GM19328 (cell line): ENCODE results near the gene SCARB1.

ENCODE experiments used
- ATAC-seq: cut with Tn5 transposase; IDR thresholded peaks from one replicate; pipeline ENCODE4 v1.9.1; 2021; ENCODE audit warnings: mild to moderate bottlenecking, moderate library complexity; ENCODE audit not compliant: unreplicated experiment

Gene SCARB1

DNA sequence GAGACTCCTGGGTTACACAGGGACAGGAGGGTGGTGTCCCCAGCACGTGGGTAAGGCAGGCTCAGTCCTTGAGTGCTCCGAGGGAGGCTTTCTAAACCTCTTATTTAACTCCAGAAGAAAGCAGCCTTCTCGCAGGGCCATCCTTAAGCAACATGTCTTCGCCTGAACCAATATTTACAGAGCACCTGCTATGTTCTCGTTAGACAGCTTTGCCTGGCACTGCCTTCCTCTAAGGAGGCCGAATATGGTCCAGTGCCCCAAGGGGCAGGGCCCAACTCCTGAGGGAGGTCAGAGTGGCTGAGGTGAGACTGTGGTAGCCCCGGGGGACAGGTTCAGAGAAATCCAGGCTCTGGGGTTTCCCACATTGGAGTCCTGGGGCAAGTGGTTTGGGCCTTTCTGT, 2.1 kb upstream of the SCARB1 start:
- no peak for ATAC-seq

DNA sequence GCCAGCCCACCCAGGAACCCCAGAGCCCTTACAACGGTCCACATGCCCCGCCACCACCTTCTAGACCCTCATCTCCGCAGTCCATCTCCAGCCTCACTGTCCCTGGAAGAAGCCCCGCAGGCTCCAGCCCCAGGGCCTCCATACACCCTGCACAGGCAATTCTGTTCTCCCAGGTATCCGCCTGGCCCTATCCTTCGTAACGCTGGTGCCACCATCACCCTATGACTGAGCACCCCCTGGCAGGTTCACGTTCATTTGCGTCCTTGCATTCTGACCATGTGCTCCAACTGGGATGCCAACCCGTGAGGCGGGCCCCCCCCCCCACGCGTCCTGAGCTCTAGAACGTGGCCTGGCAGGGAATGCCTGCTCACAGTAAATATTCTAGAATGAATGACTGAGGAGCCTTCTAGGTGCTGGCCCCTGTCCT, 675 bp upstream of the SCARB1 start:
- ATAC-seq, result no peak

DNA sequence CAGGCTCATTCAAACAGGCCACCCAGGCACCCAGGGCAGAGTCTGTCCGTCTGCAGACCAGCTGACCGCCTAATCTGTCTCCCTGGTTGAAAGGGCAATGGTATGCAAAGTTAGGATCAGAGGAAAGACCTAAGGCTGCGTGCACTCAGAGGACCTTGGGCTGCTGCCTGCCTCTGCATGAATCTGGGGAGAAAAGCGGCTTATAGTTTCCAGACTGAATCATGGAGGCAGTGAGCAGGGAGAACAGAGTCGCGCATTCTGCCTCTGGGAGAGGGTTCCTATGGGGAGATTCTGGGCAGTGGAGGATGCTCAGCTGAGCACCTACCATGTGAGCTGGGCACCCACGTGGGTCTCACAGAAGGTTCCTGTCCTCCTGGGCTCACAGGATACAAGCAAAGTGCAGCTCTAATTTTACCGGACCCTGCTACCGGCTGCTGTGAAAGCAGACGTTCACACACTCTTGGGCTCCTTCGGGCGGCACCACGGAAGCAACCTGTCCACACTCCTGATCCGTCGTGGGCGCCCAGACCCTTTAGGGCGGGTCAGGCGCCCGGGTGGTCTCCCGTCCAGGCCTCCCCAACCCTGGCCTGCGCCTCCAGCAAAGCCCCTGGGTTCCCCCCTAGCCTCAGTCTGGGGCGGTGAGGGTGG, 772 bp downstream of the SCARB1 start:
- ATAC-seq, result peak; percentile 28

DNA sequence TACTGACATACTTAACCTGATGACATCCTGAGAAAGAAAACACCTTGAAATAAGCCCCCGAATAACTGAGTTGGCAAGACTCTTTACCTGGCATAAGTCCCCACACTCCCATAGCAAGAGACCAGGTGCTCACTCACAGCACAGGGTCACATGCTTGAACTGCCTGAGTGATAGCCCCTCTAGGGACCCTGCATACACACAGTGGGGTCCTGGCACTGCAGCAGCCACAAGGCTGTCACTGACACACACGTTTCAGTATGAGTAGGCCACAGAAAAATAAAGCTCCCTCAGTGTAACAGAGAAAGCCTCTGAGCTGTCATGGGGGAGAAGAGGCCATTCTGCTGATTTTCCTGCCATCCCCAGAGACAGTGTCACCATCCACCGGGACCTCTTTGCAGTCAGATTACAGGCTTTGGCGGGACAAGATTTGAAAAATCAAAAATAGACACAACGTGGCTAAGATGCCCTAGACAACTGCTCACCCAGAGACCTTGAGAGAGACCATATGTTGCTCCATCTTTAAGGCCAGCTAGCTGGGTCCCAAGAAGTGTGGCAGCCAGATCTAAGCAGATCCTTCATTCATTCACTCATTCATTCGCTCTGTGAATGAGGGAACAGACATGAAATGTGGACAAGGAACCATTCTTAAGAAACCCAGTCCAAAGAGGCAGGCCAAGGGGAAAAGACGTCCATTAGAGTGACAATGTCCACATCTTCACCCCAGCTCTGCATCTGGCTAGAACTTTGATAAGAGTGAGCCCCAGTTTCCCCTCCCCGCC, 1.6 kb downstream of the SCARB1 start:
- ATAC-seq, result no peak

DNA sequence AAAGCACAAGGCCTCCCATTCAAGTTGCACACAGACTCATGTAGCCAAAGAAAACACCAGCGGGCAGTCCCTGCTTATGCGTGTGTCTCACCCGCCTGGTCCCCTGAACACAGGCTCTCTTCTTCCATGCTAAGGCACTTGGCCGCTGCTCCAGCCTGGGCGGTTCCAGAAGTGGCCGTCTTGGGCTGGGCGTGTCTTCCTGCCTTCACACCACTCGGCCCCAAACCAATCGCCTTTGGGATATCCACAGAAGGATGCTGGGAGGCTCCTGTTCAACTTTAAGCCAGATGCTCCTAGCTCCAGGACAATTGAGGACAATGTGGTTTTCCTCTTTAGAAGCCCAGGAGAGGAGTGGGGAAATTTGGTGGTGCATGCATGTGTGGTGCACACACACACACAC, 2.2 kb downstream of the SCARB1 start:
- ATAC-seq, result no peak

DNA sequence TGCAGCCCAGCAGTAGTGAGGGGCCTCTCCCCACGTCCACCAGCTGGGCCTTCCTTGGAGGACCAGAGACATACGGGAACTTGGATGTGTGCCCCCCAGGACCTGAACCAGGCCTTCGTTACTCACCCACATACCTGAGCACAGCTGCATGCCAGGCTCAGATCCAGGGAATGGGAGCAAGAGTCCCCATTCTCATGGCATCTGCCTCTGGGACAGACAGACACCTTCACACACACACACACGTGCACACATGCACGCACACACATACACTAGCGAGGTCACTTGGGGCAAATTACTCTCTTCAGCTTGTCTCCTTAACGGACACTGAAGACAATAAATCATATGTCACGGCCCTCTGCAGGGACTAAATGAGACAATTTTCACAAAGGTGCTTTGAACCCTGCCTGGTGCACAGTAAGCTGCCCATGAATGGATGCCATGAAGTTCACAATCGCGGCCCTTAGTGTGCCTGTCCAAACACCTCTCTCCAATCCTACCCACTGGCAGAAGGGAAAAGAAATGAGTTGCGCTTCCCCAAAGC, 5.7 kb downstream of the SCARB1 start:
- no peak for ATAC-seq

DNA sequence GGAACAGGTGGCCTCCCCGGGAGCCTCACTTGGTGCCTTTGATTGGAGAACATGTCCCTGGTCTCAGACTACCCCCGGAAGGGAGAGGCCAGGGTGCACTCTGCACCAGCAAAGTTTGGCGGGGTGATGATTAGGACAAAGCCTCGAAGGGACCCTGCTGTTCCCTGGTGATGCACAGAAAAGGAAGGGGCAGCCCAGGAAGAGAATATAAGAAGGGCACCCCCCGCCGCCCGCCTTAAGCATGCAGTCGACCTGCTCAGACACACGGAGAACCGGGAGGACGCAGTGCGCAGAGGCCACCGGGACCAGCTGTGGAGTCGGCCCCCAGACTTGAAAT, 6.9 kb downstream of the SCARB1 start:
- no peak for ATAC-seq

DNA sequence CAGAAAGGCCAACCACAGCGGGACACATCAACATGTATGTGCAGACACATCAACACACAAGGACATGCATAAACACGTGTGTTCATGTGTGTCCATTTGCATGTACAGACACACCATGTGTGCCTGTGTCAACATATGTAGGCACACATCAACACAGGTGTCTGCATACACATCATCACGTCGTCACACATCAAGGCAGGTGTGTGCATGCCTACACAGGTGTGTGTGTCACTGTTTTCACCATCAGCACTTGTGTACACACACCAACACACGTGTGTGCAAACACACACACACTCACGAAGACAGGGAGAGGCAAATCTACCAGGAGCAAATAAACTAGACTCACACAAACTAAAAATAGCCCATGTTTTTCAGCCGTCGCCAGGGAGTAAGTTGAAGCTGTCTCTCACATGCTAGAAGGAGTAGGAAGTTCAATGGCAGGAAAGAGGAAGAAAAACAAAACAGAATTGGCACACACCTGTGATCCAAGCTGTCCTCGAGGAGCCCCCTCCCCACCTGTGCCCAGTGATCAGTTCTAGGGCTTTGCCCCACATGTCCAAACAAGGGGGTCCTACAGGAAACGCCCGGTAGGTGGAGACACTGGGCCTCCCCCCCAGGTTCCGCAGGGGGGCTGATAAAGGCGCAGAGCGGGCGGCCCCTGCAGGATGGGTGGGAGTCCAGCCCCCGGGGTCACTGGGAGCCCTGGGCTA, 7.4 kb downstream of the SCARB1 start:
- ATAC-seq, result no peak

DNA sequence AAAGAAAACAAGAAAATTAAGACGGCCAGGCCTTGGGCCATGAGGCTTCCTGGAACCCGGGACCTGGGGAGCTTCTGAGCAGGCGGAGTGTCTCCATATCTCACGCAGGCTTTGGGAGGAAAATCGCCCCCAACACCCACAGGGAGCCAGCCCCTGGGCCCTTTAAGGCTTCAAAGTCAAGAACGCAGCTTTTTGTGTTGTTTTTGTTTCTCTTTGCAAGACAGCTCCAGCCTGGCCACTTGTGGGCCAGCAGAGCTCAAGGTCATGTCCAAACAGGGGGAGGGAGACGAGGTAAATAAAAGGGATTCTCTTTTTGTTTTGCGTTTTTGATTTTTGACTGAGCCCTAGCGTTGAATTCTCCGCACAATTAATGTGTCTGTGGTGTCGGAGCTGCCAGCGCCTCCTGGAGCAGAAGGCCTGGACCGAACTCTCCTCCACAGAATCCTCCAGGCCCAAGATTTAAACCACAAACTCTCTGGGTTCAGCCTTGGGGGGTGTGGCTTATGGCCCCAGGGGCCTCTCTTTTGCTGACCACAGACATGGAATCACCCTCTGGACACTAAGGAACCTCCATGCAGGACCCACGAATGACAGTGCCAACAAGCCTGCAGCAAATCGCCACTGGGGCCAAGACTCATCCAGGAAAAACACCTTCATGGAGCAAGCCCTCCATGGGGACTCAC, 8.2 kb downstream of the SCARB1 start:
- ATAC-seq, result no peak

DNA sequence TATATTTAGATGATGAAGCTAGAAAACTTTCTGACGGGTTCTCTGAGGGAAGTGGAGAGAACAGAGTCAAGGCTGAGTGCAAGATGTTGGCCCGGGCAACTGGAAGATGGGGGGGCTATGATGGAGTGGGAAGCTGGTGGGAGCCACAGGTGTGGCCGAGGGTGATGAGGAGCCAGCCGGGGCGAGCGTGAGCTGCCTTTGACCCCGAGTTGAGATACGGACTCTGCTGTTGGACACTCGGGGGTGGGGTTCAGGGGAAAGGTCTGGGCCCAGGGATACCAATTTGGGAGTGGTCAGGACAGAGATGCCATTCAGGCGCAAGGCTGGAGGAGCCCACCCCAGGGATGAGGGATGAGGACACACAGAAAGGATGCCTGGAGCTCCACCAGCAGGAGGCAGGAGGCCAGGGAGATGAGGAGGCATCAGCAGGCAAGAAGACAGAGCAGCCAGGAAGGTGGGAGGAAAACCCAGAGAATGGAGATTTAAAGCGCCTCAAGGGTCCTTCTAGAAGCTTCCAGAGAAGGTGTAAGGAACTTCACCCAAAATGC, 9.0 kb downstream of the SCARB1 start:
- ATAC-seq, result no peak

DNA sequence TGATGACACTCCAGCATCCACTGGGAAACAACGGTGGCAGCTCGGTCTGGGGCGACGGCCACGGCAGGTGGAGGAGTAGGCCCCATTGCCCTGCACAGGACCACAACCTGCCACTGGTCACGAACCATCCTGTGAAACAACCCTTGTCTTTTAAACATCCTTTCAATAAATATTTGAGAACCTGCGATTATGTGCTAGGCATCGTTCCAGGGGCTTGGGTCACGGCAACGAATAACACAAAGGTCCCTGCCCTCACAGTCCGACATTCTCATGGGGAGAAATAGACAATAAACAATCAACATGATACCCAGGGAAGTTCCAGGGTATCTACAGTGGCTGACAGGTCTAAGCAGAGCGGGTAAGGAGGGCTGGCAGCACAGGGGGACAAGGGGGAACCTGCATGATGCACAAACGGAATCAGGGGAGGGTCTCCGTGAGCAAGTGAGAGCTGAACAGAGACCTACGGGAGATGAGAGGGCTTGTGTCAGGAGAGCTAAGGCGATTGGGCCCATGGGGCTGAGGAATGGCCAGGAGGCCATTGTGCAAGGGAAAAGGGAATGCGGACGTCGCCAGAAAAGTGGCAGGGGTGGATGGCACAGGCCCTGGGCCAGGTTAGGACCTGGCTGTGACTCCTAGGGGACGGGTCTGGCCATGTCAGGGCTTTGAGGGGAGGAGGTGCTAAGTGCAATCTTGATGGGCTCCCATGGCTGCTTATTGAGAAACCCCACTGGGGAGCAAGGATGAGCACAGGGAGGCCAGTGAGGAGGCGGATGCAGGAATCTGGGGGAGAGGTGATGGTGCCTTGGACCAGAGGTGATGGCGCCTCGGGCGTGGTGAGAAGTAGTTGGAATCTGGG, 9.7 kb downstream of the SCARB1 start:
- ATAC-seq, result no peak

DNA sequence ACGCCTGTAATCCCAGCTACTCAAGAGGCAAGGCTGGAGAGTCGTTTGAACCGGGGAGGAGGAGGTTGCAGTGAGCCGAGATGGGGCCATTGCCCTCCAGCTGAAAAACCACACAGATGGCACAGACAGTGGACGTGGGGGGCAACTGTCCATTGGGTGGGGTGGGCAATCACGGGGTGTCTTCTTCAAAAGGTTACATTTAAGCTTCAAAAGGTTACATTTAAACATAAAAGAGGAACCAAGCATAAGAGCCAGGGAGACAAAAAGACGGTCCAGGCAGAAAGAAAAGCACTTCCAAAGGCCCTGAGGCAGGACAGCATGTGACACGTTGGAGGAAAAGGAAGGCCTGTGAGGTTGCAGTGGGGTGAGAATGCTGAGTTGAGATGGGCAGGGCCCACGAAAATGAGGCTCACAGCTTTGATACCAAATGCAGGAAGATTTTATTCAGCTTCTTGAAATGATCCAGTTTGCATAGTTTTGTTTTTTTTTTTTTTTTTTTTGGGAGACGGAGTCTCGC, 10.7 kb downstream of the SCARB1 start:
- no peak for ATAC-seq

DNA sequence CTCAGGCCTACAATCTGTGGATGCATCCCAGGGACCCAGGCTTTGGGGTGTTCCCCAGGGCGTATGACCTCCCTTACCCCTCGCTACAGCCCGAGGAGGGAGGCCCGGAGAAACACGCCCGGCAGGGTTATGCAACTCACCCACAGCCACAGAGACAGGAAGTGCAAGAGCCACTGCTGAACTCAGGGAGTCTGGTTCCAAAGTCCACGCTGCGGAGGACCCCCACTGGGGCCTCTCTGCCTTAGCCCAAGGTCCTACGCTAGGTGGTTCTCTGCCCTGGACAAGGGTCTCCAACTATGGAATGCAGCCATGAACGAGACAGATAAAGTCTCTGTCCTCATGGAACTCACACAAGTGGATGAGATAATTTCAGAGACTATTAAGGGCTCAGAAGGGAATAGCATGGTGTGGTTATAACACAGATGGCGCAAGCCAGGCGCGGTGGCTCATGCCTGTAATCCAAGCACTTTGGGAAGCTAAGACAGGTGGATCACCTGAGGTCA, 11.3 kb downstream of the SCARB1 start:
- no peak for ATAC-seq

DNA sequence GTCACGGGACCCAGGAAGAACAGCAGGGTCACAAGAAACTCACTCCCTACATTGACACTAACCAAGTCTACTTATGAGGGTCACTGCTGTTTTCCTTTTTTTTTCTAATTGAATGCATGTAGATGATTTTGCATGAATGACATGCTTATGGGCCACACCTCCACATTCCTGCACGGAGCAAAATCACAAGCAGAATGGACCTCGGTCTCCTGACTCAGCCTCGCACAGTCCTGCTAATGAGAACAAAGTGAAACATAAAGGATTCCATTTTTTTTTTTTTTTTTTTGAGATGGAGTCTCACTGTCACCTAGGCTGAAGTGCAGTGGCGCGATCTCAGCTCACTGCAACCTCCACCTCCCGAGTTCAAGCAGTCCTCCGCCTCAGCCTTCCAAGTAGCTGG, 12.3 kb downstream of the SCARB1 start:
- no peak for ATAC-seq

DNA sequence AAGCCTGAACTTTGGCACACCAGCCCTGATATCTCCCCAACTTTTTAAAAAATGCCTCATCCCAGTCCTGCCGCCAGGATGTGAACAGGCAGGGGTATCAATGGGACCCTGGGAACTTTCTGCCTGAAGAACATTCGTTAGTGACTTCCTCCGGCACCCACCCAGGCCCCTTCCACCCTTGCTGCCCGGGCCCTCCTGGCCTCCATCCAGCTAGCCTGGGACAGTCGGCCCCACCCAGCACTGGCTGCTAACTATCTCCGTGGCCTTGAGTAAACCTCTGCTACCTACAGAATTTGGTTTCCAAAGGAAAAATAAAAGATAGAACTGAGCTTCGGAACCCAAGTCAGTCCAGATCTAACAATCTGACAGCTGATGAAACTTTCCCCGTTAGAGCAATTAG, 14.3 kb downstream of the SCARB1 start:
- no peak for ATAC-seq

DNA sequence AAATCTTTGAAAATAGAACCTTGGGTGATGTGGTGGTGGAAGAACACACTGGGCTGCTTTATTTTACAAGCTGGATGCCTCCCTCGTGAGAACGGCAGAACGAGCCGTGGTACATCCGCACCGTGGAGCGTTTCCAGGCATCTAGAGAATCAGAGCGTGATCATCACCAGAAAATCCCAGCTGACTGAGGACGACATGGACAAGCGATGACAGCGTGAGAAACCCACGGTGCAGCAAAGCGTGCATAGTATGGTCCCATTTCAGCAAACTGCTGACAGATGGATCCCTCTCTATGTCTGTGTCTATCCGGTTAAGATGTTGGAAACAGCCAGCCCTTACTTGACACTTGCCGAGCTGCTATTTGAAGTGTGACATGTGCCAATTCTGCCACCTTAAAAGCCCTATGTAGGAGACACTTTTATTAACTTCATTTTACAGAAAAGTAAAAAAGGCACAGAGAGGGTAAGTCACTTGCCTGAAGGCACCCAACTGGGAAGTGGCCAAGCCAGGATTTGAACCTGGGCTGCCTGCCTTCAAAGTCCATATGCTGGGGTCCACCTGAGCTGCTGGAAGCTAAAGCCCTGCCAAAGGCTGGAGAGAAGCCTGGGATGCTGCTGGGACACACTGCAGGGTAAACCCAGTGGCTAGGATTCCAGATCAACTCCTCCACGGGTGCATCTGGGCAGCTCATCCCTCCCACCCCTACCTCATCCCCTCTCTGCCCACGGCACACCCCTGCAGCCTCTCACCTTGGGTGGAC, 14.9 kb downstream of the SCARB1 start:
- ATAC-seq, result no peak

DNA sequence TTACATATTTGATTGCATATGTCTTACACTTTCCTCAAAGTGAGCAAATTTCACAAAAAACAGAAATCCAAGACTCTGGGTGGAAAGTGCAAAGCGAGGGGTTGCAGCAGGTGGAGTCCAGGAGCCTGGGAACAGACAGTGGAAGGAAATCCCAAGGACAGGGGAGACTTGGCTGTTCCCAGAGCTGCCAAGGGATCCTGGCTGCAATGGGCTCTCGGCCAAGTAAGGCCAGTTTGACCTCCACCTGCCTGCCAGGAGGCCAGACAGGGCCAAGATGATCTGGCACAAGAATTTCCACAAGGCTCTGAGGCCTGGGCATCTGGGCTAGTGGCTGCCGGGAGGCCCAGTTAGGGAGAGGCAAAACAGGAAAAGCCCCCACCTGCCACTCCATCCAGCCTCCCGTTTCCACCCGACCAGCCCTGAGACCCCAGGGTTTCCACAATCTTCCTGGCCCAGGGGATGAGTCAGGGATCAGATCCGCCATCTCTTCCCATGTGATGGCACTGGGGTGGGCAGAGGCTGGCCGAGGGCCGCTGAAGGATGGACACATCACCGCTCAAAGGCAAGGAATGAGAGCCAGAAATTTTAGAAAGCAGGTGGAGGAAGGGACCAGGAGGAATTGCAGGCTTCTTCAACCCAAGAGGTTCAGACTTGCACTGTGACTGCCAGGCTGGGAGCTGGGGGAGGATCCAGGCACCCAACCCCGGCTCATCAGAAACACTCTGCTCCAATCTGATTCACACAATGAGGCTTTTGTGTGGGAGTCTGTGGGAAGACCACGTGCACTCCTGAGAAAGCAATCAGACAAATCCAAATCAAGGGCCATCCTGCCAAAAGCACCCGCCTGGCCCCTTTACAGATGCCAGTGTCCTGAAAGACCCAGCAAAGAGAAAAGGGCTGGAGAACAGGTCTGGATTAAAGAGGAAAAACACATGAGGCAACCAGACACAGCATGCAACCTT, 16.3 kb downstream of the SCARB1 start:
- no peak for ATAC-seq
